Motor neuron (in vitro differentiated cells): ENCODE data around the gene S100A5. TPM values are rescaled to one million over a fixed set of nuclear protein-coding genes. Genes with fewer than 3 reads are reported as not detected.

Source experiments
- ATAC-seq, 8 experiments: fragments of 200-7000 bp; cut with Tn5 transposase; replicated peaks in 6 of 8; 2 replicates each; pipeline ENCODE4 v1.8.0; 2021; ENCODE audit warnings: mild to moderate bottlenecking in 8 of 8, moderate library complexity in 8 of 8
- H3K27ac ChIP-seq, 2 donors: fragments of 250-450 bp; sonication (Bioruptor Pico); 2 replicates each; pipeline ENCODE4 v1.9.0; 2021; ENCODE audit warnings: antibody characterized with exemption in 2 of 2, mild to moderate bottlenecking in 2 of 2, moderate library complexity in 1 of 2
- H3K4me1 ChIP-seq, 2 donors: fragments of 250-450 bp; sonication (Bioruptor Pico); replicated peaks in 1 of 2; 2 replicates each; pipeline ENCODE4 v1.6.1; 2021; ENCODE audit warnings: antibody characterized with exemption in 2 of 2, mild to moderate bottlenecking in 2 of 2, moderate library complexity in 1 of 2
- H3K4me3 ChIP-seq, 5 donors: fragments of 250-450 bp; sonication (Bioruptor Pico); 2 replicates each; pipeline ENCODE4 v1.9.0; 2021; ENCODE audit warnings: antibody characterized with exemption in 5 of 5, mild to moderate bottlenecking in 5 of 5, moderate library complexity in 4 of 5
- WGBS, 10 experiments: fragments of 450-650 bp; shearing (Covaris generic); methylation state at CpG; one replicate each; pipeline ENCODE4 v1.0.0; 2022; 5-methylcytosine and 5-hydroxymethylcytosine counted together
- in situ Hi-C, 9 experiments: fragments of 400-800 bp; cut with MboI; loops; one replicate each; pipeline ENCODE4 v1.15.0; 2021; ENCODE audit warnings: low sequenced_read_pairs in 9 of 9, low pct_unique_long_range_greater_than_20kb in 2 of 9; ENCODE audit not compliant: unreplicated experiment in 9 of 9
- total RNA-seq, 8 experiments: library from RNA; unstranded; fragments of 300-600 nt; gene quantifications; 2 replicates each; pipeline versions ENCODE4 v1.2.3 to v1.2.4, GENCODE V29; 2022

S100A5 gene
- total RNA-seq, 8 experiments from 2014 or later: not detected

DNA sequence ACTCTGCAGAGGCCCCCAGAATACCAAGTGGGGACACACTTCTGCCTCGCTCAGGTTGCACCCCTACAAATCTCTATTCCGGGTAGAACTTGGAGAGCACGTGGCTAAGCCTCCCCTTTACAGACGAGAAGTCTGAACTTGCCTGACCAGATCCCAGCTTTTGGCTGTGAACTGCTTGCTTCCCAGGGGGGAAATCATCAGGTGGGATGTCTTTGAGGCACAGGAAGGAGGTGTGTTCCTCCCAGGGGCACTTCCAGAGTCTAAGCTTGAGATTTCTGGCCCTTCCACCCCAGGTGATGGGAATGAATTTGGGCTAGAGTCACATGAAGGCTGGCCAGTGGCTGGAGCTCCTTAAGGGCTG, 9.6 kb upstream of the S100A5 start:
- in situ Hi-C loops: no loop called here

DNA sequence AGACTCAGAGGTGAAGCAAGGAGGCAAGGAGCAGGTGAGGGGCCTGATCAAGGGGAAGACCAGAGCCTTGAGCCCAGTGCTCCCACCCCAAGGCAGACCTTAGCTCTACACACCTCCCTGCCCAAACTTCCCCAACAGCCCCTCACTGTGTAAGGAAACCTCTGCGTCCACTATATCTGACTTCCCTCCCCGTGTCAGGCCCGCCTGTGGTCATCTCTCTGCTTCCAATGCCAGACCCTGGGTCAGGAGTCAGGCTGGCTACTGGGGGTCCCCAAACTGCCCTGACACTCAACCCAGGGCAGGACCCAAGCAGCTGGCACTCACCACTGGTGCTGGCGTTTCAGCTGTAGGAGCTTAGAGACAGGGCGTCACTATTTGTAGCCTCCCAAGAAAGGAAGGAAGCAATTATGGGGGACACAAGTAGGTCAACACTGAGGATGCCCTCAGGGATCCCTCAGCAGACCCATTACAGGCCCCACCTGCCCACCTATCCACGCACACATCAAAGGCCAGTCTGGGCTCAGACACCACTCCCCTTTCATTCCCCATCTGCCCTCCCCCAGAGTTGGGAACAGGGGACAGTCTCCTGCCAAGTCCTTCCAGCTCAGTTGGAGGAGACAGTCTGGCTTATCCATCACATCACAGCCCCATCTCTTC, 9.1 kb upstream of the S100A5 start:
- Histone ChIP-seq H3K27ac (no peak overlapping the region), H3K4me3 (no peak overlapping the region), H3K4me1 (peaks cover 13 to 17% of the 10 kb centered on the region in 2 donors)
- 38 to 93% (median 79%) methylated on average over 2 to 5 of the region's 6 CpGs; no CpG with 5 or more reads in 6 of the 10 experiments for WGBS, 10 experiments
- in situ Hi-C loops: no loop called here
- no peak for ATAC-seq

More for the DNA sequence above, 9.6 kb upstream of the S100A5 start:
- 70 to 100% (median 87%) methylated on average over 1 to 4 of the region's 4 CpGs; no CpG with 5 or more reads in 3 of the 10 experiments for WGBS, 10 experiments
- Histone ChIP-seq H3K4me1 (peaks cover 8 to 13% of the 10 kb centered on the region in 2 donors), H3K4me3 (no peak overlapping the region), H3K27ac (no peak overlapping the region)
- ATAC-seq: no peak

DNA sequence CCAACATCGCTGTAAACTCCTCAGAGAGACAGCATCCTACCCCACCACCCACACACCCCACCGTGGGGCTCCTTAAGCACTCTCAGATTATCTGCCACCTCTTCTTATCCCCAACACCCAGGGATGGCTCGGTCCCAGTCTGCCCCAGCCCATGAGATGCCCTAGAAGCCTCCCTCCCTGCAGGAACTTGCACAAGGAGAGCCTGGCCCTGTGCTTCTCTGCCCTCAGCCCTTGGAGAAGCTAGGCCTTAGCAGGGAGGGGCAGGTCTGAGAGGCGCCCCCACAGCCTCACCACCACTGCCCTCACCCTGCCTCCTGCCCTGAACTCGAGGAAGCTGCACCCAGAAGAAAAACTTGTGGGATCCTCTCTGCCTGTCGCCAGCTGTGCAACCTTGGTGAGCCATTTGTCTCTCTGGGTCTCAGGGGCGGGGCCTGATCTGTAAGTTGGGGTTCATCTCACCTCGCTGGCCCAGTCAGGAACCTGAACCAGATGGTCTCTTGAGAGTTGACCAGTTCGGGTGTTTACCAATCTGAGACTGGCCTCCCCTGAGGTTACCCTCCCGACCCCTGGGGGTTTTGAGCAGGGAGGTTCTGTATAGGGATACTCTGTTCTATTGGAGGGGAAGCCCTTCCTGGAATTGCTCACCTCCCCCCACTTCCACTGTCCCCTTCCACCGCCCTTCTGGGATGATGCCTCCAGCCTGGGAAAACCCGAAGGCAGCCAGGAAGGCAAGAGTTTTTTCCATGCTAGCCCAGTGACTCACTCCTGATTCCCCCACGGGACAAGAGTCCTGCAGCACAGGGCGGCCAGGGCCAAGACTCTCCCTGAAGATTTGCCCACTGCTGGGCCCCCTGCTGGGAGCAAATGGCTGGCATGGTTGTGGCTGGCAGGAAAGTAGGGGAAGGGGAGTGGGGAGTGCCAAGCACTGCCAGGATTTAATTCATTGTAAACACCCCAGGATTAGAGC, 8.3 kb upstream of the S100A5 start, which contains the start of gene S100A3:
Gene S100A3, minus strand, starts transcription at position 537 of the 967 bp plus-strand sequence. CDS start 773 bp downstream, outside the sequence.
- in situ Hi-C loops: no loop called here
- no peak within 1 kb of the TSS for H3K27ac ChIP-seq
- peaks cover 19 to 25% of the 10 kb centered on the region in 2 donors for H3K4me1 ChIP-seq
- 0 to 82% (median 31%) methylated on average over 1 to 10 of the region's 14 CpGs; no CpG with 5 or more reads in 4 of the 10 experiments for WGBS, 10 experiments
- peak; percentile 3 to 42 (median 32) for ATAC-seq
- H3K4me3 ChIP-seq: no peak within 1 kb of the TSS

DNA sequence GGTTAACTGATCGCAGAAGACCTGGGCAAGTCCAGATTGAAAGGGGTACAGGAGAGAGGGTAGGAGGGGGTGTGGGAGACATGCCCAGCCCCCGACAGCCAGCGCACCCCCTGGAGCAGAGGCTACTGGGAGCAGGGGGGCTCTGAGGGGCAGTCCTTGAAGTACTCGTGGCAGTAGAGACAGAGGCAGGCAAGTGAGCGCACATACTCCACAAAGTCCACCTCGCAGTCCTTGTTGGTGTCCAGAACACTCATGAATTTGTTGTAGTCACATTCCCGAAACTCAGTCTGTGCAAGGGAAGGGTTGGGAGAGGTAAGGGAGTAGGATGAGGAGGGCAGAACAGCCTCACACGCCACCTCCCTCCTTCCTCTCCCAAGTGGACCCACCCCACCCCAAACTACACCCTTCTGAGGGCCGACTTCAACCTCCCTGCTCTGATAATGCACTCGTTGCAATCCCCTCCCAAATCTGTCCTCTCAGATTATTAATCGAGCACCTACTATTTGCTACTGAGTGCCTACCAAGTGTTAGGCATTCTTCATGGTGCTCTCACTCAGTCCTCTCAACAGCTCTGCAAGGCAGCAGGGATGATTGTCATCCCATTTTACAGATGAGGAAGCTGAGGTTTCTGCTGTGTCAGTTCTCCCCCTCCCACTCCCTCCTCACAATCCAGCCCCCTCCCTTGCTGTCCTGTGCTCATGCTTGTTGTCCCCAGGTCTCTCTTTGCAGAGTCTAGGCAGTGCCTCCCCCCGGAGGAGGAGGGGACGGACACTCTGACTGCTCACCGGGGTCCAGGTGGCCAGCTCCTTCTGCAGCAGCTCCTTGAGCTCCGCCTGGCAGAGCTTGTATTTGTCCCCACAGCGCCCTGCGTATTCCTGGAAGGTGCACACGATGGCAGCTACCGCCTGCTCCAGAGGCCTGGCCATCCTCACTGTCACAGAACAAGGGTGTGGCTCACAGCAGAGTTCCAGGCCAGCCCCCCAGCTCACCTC, 7.1 kb upstream of the S100A5 start:
- WGBS, 10 experiments: 60 to 87% (median 78%) methylated on average over 1 to 11 of the region's 19 CpGs; no CpG with 5 or more reads in 6 of the 10 experiments
- H3K4me1 ChIP-seq: peaks cover 19 to 25% of the 10 kb centered on the region in 2 donors

GRCh38 chr1:153546796-153547559, 6.2 kb upstream of the S100A5 start:
- in situ Hi-C loops: no loop called here
- peak in 1 of 8 experiments; percentile 13 for ATAC-seq
- Histone ChIP-seq H3K27ac (no peak overlapping the region), H3K4me1 (peaks cover 19 to 25% of the 10 kb centered on the region in 2 donors), H3K4me3 (no peak overlapping the region)
- 0 to 90% (median 70%) methylated on average over 1 to 11 of the region's 14 CpGs; no CpG with 5 or more reads in 5 of the 10 experiments for WGBS, 10 experiments

More for the DNA sequence above, 7.1 kb upstream of the S100A5 start:
- no peak overlapping the region for H3K4me3 ChIP-seq
- no peak overlapping the region for H3K27ac ChIP-seq
- ATAC-seq: peak in 1 of 8 experiments; percentile 1
- in situ Hi-C loops: no loop called here

DNA sequence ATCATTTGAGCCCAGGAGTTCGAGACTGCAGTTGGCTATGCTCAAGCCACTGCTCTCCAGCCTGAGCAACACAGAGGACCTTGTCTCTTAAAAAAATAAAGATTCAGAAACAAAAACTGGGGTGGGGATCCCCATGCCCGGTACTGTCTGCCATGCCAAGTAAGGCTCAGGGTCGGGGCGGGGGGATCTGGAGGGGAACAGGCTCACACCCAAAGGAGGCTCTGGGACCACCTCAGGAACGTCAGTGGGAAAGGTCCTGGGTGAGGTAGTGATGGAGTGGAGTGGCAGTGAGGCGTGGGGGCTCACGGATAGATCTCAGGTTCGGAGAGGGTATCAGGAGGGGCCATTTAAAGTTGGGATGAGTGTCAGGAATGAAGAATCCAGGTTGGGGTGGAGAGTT, 5.6 kb upstream of the S100A5 start:
- in situ Hi-C loops: no loop called here
- Histone ChIP-seq H3K4me1 (peaks cover 19 to 25% of the 10 kb centered on the region in 2 donors), H3K4me3 (no peak overlapping the region), H3K27ac (no peak overlapping the region)
- ATAC-seq: no peak
- 0 to 100% (median 100%) methylated on average over 2 to 4 of the region's 8 CpGs; no CpG with 5 or more reads in 7 of the 10 experiments for WGBS, 10 experiments

DNA sequence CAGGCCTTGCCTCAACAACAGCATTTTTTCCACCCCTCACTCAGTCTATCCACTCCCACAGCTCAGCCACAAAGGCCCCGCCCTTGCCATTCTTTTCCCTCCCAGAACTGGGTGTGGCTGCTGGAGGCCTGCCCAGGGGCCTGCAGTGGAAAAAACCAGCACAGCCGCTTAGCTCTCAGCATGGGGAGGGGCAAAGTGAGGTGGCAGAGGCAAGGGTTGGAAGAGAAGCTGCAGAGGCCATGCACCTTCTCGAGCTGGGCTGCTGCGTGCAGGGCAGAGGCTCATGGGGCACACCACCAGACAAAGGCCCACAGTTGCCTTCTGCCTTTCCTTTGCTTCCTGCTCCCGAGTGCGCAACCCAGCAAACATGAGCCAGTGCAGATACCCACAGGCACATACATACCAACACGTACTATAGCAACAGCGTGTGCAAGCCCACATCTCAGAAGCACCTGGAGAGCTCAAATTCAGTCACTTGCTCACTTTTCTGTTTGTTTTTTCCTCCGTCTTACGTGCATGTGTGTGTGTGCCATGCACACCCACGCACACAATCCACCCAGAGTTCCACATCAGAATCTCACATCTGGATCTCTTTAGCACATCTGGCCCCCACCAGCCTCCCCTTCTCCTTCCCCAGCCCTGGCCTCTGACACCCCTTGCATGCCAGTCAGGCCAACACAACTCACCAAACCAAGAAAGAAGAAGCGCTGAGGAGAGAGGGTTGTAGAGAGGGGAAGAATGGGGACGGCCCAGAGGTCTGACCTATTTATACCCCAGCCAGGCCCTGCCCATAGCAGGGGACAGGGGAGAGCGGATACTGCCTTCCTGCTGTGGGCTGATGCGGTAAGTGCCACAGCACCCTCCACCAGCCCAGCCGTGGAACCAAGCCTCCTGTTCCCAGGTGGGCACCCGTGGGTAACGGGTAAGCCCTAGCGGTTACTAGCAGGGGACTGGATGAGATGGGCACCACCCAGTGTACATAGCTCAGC, 4.6 kb upstream of the S100A5 start, which contains the start of gene S100A4:
Gene S100A4, minus strand, starts transcription at position 740 of the 989 bp plus-strand sequence. CDS start 1,012 bp downstream, outside the sequence.
- WGBS, 10 experiments: 0 to 100% (median 20%) methylated on average over 1 to 9 of the region's 19 CpGs; no CpG with 5 or more reads in 2 of the 10 experiments
- ATAC-seq: peak; percentile 39 to 95 (median 92)
- no peak within 1 kb of the TSS for H3K4me3 ChIP-seq
- H3K4me1 ChIP-seq: peaks cover 19 to 25% of the 10 kb centered on the region in 2 donors
- in situ Hi-C loops: no loop called here
- peak within 1 kb of the TSS in 1 of 2 donors; percentile 68 for H3K27ac ChIP-seq

DNA sequence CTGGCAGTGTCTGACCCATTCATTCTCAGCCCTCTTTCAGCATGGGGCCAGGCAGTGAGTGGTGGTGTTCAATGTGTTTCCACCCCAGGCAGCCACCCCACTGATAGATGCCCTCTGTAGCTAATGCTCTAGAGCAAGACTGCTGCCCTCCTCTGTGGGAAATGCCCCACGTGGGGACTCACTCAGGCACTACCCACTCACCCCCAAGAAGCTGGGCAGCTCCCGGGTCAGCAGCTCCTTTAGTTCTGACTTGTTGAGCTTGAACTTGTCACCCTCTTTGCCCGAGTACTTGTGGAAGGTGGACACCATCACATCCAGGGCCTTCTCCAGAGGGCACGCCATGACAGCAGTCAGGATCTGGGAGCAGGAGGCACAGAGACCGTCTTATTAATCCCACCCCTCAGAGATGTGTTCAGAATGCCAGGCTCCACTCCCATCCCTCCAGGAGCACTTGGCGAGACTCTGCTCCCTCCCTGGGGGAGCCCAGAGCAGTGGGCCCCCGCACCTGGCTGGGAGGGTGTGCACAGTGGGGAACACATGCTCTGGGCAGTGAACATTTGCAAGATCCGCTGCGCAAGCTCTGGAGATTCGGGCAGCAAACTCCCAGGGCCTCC, 3.8 kb upstream of the S100A5 start:
- H3K4me3 ChIP-seq: no peak overlapping the region
- peak overlapping the region in 1 of 2 donors; percentile 68 for H3K27ac ChIP-seq
- H3K4me1 ChIP-seq: peaks cover 19 to 25% of the 10 kb centered on the region in 2 donors
- ATAC-seq: no peak
- 56 to 67% (median 62%) methylated on average over 3 to 9 of the region's 10 CpGs; no CpG with 5 or more reads in 7 of the 10 experiments for WGBS, 10 experiments
- in situ Hi-C loops: no loop called here

GRCh38 chr1:153543736-153544135, 3.0 kb upstream of the S100A5 start:
- H3K4me1 ChIP-seq: peaks cover 19 to 25% of the 10 kb centered on the region in 2 donors
- H3K27ac ChIP-seq: no peak overlapping the region
- no peak for ATAC-seq
- no peak overlapping the region for H3K4me3 ChIP-seq
- WGBS, 10 experiments: 0 to 100% (median 90%) methylated on average over 1 to 4 of the region's 4 CpGs; no CpG with 5 or more reads in 3 of the 10 experiments
- in situ Hi-C loops: no loop called here

DNA sequence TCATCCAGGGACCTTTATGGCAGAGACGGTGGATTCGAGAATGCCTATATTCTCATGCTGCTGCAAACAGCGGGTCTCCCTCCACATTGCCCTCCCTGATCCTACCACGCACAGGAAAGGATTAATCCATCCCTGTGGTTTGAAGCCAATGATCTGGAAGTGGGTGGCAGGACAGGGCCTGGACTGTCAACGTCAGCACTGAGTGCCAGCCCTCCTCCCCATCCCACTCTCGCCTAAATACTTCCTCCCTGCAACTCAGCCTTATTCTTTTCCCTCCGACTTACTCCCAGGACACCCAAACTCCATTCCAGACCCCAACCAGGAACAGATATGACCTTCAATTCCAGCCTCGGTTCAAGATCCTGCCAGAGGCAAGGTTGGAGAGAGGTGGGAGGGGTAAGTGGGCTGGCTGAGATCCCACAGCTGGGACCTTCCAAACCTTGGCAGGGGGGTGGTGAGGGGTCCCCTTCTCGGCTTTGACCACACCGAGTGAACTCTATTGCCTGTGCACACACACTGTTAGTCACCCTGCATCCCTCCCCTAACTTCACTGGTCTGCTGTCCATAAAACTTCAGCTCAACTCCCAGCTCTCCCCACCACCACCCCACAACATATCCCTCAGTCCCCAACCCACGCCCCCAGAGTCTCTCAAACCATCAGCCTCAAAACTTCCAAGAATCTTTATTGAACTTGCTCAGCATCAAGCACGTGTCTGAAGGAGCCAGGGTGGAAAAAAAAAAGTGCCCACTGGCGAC, 2.4 kb upstream of the S100A5 start:
- no peak overlapping the region for H3K4me3 ChIP-seq
- WGBS, 10 experiments: 4 to 92% (median 77%) methylated on average over 2 to 10 of the region's 13 CpGs; no CpG with 5 or more reads in 2 of the 10 experiments
- in situ Hi-C loops: no loop called here

More for the DNA sequence above, 2.4 kb upstream of the S100A5 start:
- Histone ChIP-seq H3K4me1 (peaks cover 19 to 30% of the 10 kb centered on the region in 2 donors), H3K27ac (no peak overlapping the region)
- no peak for ATAC-seq
